HG02840 (cell line): ENCODE measurements around the gene JAG1.
"Not testable (repeated sequence)": the region's sequence is repeated elsewhere in the genome, so short reads cannot be mapped to it uniquely, and the experiment has no call there.

ENCODE experiments used
- ATAC-seq: cut with Tn5 transposase; IDR thresholded peaks from one replicate; pipeline ENCODE4 v1.9.1; 2021; ENCODE audit warnings: mild to moderate bottlenecking, moderate library complexity, moderate number of reproducible peaks; ENCODE audit not compliant: unreplicated experiment, low FRiP score

The JAG1 gene

GRCh38 chr20:10619427-10619826 is 54.4 kb downstream of the JAG1 start:
- ATAC-seq = no peak

GRCh38 chr20:10618611-10619245 is 55.1 kb downstream of the JAG1 start:
- no peak for ATAC-seq

GRCh38 chr20:10617549-10618133 is 56.2 kb downstream of the JAG1 start:
- not testable (repeated sequence) for ATAC-seq

- ATAC-seq = no peak
These were observed 57.6 kb downstream of the JAG1 start for GRCh38 chr20:10616212-10616611.

- ATAC-seq = no peak
These were observed 59.9 kb downstream of the JAG1 start for GRCh38 chr20:10613911-10614310.

GRCh38 chr20:10613426-10613825 is 60.4 kb downstream of the JAG1 start:
- not testable (repeated sequence) for ATAC-seq

- ATAC-seq = no peak
These were observed 62.4 kb downstream of the JAG1 start for GRCh38 chr20:10611357-10611756.

- ATAC-seq = no peak
These were observed 63.5 kb downstream of the JAG1 start for GRCh38 chr20:10610251-10610650.

- no peak for ATAC-seq
These were observed 64.0 kb downstream of the JAG1 start for GRCh38 chr20:10609770-10610169.

- ATAC-seq = no peak
These were observed 64.5 kb downstream of the JAG1 start for GRCh38 chr20:10609276-10609675.

- ATAC-seq = no peak
These were observed 68.1 kb downstream of the JAG1 start for GRCh38 chr20:10605547-10606195.

- no peak for ATAC-seq
These were observed 68.8 kb downstream of the JAG1 start for GRCh38 chr20:10604865-10605440.

- no peak for ATAC-seq
These were observed 69.6 kb downstream of the JAG1 start for GRCh38 chr20:10603971-10604864.

- ATAC-seq = no peak
These were observed 70.4 kb downstream of the JAG1 start for GRCh38 chr20:10603378-10603777.

- no peak for ATAC-seq
These were observed 71.5 kb downstream of the JAG1 start for GRCh38 chr20:10602221-10602871.

- ATAC-seq = no peak
These were observed 76.2 kb downstream of the JAG1 start for GRCh38 chr20:10597637-10598036.

GRCh38 chr20:10596710-10597121 is 77.1 kb downstream of the JAG1 start:
- no peak for ATAC-seq

GRCh38 chr20:10595985-10596384 is 77.8 kb downstream of the JAG1 start:
- ATAC-seq = no peak

GRCh38 chr20:10595266-10595665 is 78.5 kb downstream of the JAG1 start:
- ATAC-seq = no peak

- ATAC-seq = no peak
These were observed 79.4 kb downstream of the JAG1 start for GRCh38 chr20:10594296-10594868.
